Right ventricle myocardium superior (tissue), 1 donor: ENCODE results near the gene HPS1. TPM values are rescaled to one million over a fixed set of nuclear protein-coding genes. Genes with fewer than 3 reads are reported as not detected.
A peak's percentile ranks its signal among the peaks of the same experiment; 100 is the strongest.

Experiments used
- ATAC-seq: fragments of 200-7000 bp; cut with Tn5 transposase; one replicate; pipeline ENCODE4 v1.9.1; 2020; ENCODE audit warnings: mild to moderate bottlenecking; ENCODE audit not compliant: poor library complexity
- DNase-seq: peaks from one replicate; pipeline ENCODE4 v3.0.0-alpha.2; 2020
- intact Hi-C: fragments of 100-400 bp; cut with DNase I; formaldehyde crosslinking; loops from one replicate; pipeline ENCODE4 v1.11.2; 2022
- total RNA-seq: library from RNA; stranded (reverse); fragmentation: NEBNext Ultra II Directional; extraction: Animal tissue kit (Norgen Biotek cat#: 25700); gene quantifications from one replicate; pipeline ENCODE4 v1.2.1, GENCODE V29; 2021
- donor health status: DM: no; HTN: yes; CAD: no; lungs with severe emphysema.

The HPS1 gene
- total RNA-seq, 1 donor from 2014 or later = 25.6 TPM

DNA sequence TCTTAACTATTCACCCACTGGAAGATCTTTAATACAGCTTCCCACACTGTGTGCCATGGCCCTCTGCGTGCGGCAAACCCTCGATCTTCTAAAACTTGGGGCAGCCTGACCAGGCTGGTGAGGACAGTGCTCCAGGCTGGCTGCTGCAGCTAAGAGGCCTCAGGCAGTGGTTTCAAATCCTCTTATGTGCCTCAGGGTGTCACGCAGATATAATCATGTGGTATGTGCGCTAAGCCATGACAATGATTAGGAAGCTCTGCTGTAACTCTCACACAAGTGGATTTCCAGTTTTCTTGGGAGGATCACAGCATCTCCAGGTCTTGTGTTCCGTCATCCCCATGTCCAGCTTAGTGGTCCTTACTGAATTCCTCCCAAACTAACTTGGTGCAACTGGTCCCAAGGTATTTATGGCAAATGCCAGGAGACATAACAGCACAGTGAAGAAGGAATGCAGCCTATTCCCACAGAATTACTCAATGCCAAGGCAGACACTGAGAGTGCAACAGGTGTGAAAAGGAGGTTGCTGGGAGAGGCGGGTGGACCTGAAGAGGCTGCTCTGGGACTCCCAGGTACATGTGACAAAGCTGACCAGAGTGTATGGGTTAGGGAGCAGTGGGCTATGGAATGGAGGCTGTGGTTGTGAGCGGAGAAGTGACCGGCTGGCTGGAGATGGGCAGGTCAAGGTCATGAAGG, 2.3 kb downstream of the HPS1 start:
- ATAC-seq (no peak), DNase-seq (no peak)
- intact Hi-C loops = no loop called here

DNA sequence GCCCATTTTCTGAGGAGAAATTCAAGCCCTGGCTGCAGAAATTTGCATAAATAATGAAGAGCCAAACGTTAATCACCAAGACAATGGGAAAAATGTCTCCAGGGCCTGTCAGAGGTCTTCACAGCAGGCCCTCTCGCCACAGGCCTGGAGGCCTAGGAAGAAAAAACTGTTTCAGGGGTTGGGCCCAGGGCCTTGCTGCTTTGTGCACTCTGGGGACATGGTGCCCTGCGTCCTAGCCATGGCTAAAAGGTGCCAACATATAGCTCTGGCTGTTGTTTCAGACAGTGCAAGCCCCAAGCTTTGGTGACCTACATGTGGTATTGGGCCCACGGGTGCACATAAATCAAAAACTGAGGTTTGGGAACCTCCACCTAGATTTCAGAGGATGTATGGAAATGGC, 8.0 kb downstream of the HPS1 start:
- DNase-seq (no peak), ATAC-seq (no peak)
- intact Hi-C loops = no loop called here

DNA sequence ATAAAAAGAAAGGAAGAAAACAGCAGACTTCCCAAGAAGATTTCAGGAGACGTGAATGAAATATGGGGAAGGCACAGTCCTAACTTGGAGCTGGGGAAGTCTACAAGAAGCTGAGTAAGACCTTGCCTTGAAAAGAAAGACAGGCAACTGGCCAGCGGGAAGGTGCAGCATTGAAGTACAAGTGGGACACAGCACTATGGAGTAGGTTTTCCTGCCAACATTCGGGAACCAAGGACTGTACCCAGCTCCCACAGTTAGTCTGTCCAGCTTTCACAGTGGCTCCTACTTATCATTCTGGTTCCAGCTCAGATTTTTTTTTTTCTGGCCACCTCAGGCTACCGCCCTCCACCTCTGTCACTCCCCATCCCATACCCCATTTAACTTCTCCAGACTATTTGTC, 10.0 kb downstream of the HPS1 start:
- intact Hi-C loops = no loop called here
- ATAC-seq (peak; percentile 83), DNase-seq (no peak)

DNA sequence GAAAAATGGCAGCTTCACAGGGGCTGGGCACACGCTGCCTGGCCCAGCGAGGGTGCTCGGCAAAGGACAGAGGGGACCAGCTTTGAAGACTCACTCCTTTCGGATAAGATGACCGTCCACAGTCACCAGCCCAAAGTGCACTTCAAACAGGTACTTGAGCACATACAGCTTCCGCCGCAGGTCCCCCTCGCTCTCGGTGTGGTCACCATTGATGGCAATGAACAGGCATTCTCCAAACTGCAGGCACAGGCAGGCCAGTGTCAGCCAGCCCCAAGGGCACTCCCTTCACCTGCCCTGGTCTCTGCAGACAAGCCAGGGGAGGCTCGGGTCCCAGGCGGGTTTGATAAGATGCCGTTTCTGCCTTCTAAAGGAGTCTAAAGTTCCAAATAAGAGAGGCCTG, 11.6 kb downstream of the HPS1 start:
- ATAC-seq (no peak), DNase-seq (no peak)

DNA sequence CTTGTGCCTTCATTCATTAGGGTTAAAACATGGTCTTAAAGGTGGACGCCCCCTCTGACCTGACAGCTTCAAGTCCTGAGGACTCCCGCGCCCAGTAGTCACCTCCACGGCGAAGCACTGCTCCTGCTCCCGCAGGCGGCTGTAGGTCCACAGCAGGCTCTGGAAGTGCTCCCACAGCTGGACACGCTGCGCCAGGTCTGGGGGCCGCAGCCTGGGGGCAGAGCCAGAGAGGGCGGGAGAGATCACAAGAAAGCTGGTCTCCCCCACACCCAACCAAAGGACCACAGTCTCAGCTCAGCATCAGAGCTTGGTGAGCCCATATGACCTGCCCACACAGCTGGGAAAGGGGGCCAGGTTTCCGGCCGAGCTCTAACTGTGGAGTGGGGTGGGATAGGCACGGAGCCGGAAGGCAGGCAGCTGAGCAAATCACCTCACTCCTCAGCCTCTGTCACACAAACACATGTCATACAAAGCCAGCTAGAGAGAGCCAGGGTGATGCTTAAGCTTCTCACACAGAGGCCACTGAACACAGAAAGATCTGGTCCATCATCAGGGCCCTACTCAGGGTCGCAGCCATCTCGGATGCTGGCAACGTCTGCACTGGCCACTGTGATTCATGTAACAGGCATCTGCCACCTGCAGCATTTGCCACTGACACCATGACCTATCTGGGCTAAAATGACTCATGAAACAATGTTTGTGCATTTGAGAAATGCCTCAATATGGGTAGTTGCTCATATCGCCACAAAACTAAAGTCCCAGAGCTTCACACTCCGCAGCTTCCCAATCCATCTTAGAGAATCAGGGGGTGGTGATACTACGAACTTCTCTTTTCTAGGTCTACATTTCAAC, 12.6 kb downstream of the HPS1 start:
- no peak for DNase-seq
- ATAC-seq = no peak
- intact Hi-C loops = no loop called here

More for the DNA sequence above, 11.6 kb downstream of the HPS1 start:
- intact Hi-C loops = no loop called here

DNA sequence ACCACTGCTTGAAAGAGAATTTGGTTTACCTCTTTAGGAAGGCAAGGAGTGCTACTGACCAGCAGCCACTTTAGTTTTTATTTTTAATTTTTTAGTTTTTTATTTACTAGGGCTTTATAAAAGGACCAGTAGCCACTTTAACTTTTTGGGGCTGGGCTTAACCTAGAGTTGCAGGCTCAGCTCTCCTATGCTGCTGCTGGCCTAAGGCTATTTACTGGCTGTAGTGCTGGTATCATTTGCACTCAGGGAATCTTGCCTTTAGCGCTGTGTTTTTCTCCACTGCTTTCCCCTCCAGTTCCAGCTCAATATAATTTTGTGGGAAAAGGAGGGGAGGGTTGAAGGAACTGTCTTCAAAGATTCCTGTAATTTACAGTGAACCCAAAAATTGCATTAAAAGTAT, 13.4 kb downstream of the HPS1 start:
- DNase-seq = no peak
- intact Hi-C loops = no loop called here
- no peak for ATAC-seq

DNA sequence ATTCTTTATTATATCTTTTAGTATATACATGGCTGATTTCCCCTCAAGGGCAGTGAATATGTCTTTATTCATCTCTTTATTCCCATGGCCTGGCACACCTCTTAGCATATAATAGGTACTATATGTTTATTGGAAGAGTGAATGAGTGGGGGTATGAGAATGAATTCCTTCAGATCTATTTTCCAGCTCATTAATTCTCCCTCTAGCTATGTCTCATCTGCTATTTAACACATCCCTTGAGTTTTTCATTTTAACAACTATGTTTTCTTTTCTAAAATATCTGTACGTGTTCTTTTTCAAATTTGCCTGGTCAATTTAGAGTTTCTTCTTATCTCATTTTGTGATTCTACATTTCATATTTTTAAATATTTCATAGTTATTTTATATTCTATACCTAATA, 14.4 kb downstream of the HPS1 start:
- ATAC-seq (no peak), DNase-seq (no peak)
- intact Hi-C loops = no loop called here

DNA sequence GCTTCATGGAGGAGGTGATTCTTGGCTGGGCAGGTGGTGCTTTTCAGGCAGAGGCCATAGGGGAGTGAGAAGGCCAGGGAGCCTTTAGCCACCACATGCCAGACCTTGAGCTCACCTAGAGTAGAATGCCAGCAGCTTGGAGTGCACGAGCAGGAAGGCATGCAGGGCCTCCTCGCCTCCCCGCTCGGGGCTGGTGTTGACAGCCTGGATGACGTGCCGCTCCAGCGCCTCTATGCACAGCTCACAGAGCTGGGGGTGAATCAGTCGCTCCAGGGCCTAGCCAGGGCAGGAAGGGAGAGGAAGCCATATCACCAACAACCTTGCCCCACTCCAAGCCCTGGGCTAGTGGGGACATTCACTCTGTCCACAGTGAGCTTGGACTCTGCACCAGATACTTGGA, 15.7 kb downstream of the HPS1 start:
- intact Hi-C loops = no loop called here
- ATAC-seq = peak; percentile 96
- DNase-seq = peak; percentile 81

DNA sequence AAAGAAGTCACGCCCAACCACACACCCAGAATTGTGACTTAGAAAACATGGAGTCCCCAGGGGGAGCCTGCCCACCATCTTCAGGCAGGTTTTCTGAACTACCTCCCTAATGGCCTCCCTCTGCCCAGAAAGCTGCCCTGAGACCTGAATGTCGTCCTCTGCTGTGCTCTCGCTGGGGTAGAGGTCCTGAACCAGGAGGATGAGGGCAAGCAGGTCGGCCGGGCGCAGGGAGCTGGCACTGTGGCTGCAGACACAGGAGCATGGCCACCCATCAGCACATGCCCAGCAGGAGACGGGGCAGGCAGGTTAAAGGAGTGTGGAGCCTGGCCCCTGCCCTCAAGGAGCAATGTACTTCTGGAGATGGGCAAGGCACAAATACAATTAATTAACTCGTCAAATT, 16.3 kb downstream of the HPS1 start:
- intact Hi-C loops = no loop called here
- DNase-seq (no peak), ATAC-seq (no peak)

DNA sequence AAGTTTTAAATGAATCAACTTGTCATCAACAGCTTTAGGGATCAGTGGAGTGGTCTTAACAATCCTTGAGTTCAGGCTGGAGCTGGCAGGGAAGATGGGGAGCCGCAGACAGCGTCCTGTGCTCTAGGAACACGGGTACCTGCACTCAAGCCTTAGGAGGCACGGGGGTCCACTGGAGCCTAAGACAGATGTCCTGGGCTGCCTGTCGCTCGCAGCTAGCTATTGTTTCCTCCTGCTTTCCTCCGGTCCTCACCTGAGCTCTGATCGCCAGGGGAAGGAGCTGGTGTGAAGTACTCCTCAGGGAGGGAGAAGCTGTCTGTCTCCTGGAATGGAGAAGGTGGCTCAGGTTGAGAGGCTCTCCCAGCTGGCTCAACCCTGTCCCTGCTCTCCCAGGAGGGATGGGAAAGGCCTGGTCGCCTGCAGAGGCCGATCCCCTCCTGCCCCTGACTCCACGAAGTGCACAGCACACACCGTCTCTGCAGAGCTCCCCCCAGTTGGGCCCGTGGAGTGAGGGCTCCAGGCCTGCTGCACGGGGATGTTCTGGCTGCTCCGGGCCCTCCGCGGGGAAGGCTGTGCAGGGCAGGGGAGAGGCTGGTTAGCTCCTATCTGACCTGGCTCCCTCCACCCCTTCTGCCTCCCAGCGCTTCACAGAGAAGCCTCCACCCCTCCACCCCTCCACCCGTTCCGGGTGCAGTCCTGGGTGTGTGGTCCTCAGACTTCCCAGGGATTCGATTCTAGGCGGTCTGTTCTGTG, 17.2 kb downstream of the HPS1 start:
- DNase-seq = no peak
- ATAC-seq = no peak
- intact Hi-C loops = no loop called here

DNA sequence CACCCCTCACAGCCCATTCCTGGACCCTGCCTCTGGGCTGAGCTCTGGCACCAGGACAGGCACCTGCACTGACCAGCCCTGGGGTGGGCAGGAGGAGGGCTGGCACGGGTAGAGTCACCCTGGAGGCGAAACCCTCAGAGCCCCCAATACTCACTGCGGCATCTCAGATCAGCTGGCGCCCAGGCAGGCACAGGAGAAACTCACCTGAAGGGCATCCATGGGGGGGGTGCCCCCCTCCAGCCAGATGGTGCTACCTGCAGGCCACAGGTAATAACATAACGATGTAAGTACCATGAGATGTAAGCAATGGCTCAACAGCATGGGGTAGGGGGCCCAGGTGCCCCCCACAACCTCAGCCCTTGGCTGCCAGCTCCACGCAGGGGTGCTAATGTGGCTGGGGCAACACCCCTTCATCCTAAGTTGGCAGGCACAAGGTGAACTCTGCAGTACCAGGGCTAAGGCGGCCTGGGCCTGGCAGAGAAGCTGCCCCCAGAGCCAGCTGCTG, 19.7 kb downstream of the HPS1 start:
- intact Hi-C loops = no loop called here
- ATAC-seq (no peak), DNase-seq (no peak)

DNA sequence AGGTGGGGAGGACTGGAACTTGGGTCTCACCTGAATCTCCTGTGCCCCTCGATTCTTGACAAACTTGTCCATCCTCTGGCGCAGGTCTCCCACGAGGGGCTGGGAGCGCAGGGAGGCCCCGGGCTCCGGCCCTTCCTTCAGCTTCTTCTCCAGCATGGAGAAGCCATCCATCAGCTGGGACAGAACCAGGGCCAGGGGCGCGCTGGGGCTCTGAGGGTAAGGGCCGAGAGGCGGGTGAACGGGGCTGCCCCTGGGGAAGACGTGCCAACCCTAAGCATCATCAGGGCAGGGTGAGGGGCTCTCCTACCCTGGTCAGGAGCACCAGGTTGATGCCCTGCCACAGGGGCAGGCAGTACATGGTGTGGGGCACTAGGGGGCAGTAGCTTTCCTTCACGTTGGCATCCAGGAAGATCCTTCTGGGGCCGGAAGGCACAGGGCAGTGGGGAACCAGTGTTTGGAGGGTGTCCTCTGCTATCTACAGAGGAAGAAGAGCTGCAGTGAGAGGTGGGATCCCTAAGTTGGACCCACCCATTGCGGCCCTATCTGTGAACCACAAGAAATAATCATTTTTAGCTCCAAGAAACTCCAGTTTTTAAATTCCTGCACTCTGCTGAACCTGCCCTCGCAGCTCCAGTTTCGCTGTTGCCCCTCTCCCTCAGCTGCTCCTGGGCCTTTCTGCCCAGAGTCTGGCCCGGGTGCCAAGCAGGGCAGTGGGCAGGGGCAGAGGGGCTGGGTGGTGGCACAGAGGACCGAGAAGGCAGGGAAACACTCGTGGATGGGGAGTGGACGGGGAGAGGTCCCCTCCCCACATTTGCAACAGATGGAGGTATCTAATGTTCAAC, 21.0 kb downstream of the HPS1 start:
- intact Hi-C loops = no loop called here

DNA sequence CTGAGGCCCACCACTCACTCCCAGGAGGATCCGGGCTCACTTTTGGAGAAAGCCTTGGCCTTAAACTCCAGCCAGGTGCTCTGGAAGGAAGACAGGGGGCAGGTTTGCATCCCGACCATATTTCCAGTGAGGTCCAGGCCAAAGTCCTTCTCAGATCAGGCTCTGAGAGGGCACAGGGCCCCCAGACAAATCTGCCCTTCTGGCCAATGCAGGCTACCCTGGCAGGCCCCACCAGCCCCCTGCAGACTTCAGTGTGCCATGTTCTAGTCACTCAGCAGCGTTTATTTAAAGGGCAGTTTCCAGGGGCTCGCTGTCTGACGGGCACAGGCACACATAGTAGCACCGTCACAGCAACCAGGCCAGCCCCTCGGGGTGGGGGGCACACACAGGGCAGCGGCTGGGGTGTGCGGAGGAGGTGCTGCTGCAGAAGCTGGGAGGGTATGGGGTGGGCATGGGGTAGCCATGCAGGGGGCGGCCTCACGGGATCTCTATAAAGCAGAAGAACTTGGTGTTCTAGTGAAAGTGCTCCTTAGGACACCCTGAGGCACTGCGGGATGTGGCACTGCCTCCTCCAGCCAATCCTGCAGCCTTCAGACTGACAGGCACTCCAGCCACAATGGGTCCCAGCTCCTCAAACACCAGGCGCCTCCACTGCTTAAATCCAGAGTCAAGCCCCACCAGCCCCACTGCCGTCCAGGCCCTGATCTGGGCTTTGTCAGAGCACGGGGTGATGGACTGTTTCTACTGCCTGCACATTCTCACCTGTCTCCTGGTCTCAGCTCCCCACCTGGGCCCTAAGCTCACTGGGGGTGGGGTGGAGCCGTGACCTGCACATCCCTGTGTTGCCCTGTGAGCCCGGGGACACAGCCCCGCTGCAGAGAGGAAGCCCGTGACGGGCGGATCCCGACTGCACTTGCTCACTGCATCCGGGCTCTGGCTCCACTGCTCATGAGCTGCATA, 22.2 kb downstream of the HPS1 start:
- intact Hi-C loops = no loop called here
- DNase-seq (no peak), ATAC-seq (no peak)

More for the DNA sequence above, 21.0 kb downstream of the HPS1 start:
- no peak for DNase-seq
- peak; percentile 64 for ATAC-seq

DNA sequence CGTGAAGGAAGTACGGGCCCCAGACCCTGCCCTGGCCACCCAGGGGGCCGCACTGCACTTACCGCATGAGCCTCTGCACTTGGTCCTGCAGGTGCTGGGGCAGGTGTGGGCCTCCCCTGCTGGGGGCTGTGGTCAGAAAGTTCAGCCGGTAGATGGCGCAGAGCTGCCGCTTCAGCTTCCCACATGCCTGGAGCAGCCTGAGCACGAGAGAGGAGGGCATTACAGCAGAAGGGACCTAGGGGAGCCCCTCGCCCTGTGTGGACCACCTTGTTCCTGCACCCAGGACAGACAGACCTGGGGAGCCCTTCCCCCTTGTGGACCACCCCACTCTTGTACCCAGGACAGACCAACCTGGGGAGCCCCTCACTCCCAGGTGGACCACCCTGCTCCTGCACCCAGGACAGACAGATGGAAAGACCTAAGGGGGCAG, 23.0 kb downstream of the HPS1 start:
- DNase-seq (no peak), ATAC-seq (no peak)
- intact Hi-C loops = no loop called here

DNA sequence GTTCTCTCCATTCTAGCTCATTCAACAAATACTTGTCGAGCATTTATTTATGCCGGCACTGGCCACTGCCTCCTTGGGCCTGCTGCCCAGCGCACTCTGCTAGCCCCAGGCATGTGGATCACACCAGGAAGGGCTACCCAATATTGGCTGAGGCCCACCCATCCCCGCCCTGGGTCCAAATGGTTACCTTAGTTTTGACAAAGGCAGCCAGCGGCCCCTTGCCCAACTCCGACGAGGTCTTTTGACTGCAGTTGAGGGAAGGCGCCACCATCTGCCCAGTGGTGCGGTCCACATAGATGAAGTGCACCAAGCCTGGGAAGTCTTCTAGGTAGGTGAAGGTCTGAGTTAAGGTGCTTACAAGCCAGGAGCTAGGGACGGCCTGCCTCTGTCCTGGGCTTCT, 24.6 kb downstream of the HPS1 start:
- ATAC-seq = no peak
- intact Hi-C loops = no loop called here
- DNase-seq = no peak

DNA sequence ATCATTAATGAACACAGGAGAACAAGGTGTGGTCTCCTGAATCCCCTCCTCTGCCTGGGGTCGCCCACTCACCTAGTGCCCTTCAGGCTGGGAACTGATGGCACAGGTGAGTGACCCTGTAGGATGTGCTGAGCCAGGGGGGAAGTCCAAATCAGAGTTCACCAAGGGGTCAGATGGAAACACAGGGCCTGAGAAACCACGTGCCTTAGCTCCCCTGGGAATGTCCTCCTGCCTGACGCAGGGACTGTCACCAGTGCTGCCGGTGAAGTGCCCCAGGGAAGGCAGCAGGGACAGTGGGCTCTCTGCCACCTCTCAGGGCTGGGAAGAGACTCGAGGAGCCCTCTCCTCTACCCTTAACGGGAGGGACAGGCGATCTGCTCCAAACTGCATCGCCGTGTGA, 25.9 kb downstream of the HPS1 start:
- ATAC-seq (peak; percentile 78), DNase-seq (no peak)
- intact Hi-C loops = no loop called here

DNA sequence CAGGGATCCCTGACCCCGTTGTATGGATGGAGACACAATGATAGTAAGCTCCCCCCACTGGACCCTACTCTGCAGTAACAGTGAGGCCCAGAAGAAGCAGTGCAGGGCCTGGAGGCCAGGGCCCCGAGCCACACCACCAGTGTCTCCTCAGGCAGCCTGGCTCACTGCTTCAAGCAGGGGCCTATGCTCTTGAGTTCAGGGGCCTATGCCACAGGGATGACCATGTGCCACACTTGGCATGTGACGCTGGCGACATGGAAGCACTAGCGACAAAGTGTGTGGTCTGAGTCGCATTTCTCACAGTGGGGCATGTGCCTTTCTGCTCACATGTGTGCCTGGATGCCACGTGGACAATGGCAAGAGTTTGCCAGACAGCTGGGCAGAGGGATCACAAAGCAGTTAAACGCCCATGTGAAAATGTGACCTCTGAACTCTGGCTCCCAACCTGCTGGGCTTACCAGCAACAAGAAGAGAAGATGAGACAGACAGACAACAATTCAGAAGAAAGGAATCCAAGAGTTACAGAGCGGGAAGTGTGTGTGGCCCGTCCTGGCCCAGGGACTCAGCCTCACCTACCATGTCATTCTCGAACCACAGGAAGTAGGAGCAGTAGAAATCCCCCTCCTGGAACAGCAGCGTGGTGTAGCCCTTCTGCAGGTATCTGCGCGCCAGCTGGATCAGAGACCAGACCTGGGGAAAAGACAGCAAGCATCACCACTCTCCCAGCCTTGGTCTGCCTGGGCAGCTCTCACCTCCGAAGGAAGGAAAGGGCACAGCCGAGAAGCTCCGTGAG, 27.1 kb downstream of the HPS1 start:
- ATAC-seq = no peak
- intact Hi-C loops = no loop called here
- DNase-seq = no peak
